GM12892 (cell line): ENCODE measurements around the gene TMEM94.

Experiments used
- POLR2A ChIP-seq: IDR thresholded peaks from 2 replicates; pipeline ENCODE4 v1.6.1; 2011; ENCODE audit warnings: low read depth, low read length, control low read depth
- TAF1 ChIP-seq: IDR thresholded peaks from 2 replicates; pipeline ENCODE4 v1.6.1; 2011; ENCODE audit warnings: low read depth, mild to moderate bottlenecking, control low read depth, low read length, borderline replicate concordance

- no peak for TF ChIP-seq POLR2A
- TF ChIP-seq TAF1 = no peak
Observed at GRCh38 chr17:75476752-75477489, 20.5 kb downstream of the TMEM94 start.
